H1 (cell line): ENCODE measurements around the gene ARHGAP22. TPM values are rescaled to one million over a fixed set of nuclear protein-coding genes. Genes with fewer than 3 reads are reported as not detected.

ENCODE experiments used
- CTCF ChIA-PET: fragments of 300-600 bp; sonication (Branson Sonifier 250); formaldehyde crosslinking; loops from one replicate; lab custom pipeline; 2021; ENCODE audit not compliant: partially characterized antibody; lab: Charles Lee
- POLR2A ChIA-PET: fragments of 300-600 bp; sonication (Branson Sonifier 250); formaldehyde crosslinking; loops from one replicate; lab custom pipeline; 2021; ENCODE audit warnings: inconsistent platforms; ENCODE audit not compliant: partially characterized antibody; lab: Charles Lee
- DNase-seq, 2 experiments: peaks; one replicate each; pipeline versions ENCODE4 v3.0.0 to v3.0.0-alpha.2; 2010 to 2022; ENCODE audit warnings: low spot score in 2 of 2, low read depth in 1 of 2, mixed read lengths in 1 of 2
- FAIRE-seq: peaks from 2 replicates; lab custom pipeline; 2011; peaks lifted over from hg19 to GRCh38; lab: Jason Lieb, UNC
- H2AFZ ChIP-seq: 2 replicates; pipeline ENCODE4 v1.8.1; 2012; ENCODE audit warnings: low read length, inconsistent platforms
- H2AK5ac ChIP-seq: 2 replicates; pipeline ENCODE4 v1.6.1; 2013; ENCODE audit warnings: low read depth, low read length
- H2BK120ac ChIP-seq: replicated peaks from 2 replicates; pipeline ENCODE3; 2013; ENCODE audit warnings: low read depth, low read length, inconsistent platforms
- H2BK12ac ChIP-seq: 2 replicates; pipeline ENCODE4 v1.6.1; 2013; ENCODE audit warnings: low read depth, low read length
- H2BK15ac ChIP-seq: 2 replicates; pipeline ENCODE4 v1.6.1; 2013; ENCODE audit warnings: low read length
- H2BK20ac ChIP-seq: 2 replicates; pipeline ENCODE4 v1.6.1; 2013; ENCODE audit warnings: low read length
- H2BK5ac ChIP-seq: 2 replicates; pipeline ENCODE4 v1.6.1; 2013; ENCODE audit warnings: low read depth, low read length
- H3K14ac ChIP-seq: 2 replicates; pipeline ENCODE4 v1.6.1; 2013; ENCODE audit warnings: inconsistent platforms; ENCODE audit not compliant: insufficient read length
- H3K18ac ChIP-seq: 2 replicates; pipeline ENCODE4 v1.6.1; 2013; ENCODE audit warnings: low read length; ENCODE audit errors: extremely low read depth
- H3K23ac ChIP-seq: 2 replicates; pipeline ENCODE4 v1.6.1; 2013; ENCODE audit warnings: inconsistent platforms; ENCODE audit not compliant: insufficient read length
- H3K23me2 ChIP-seq: 2 replicates; pipeline ENCODE4 v1.6.1; 2013; ENCODE audit warnings: low read depth, low read length
- H3K27ac ChIP-seq: 2 replicates; pipeline ENCODE4 v1.6.1; 2011; ENCODE audit warnings: low read depth, low read length, inconsistent platforms
- H3K27me3 ChIP-seq, 4 experiments: replicated peaks in 1 of 4; 1 replicate in 1 of 4; 2 replicates in 3 of 4; pipeline versions ENCODE4 v1.6.1 to v1.8.1; 2011 to 2013; ENCODE audit warnings: low read length in 3 of 4, mild to moderate bottlenecking in 3 of 4, inconsistent platforms in 2 of 4, mixed read lengths in 2 of 4, moderate library complexity in 1 of 4; ENCODE audit not compliant: control insufficient read depth in 3 of 4, insufficient read depth in 3 of 4; ENCODE audit errors: extremely low read depth in 1 of 4
- H3K36me3 ChIP-seq, 4 experiments: 2 replicates each; pipeline versions ENCODE4 v1.6.1 to v1.8.1; 2011 to 2013; ENCODE audit warnings: mild to moderate bottlenecking in 4 of 4, low read length in 3 of 4, moderate library complexity in 2 of 4, control low read depth in 1 of 4, inconsistent platforms in 1 of 4; ENCODE audit not compliant: insufficient read depth in 4 of 4, control insufficient read depth in 2 of 4
- H3K4ac ChIP-seq: replicated peaks from 2 replicates; pipeline ENCODE3; 2013; ENCODE audit warnings: low read length, low read depth, mixed read lengths, inconsistent platforms; ENCODE audit not compliant: insufficient read length
- H3K4me1 ChIP-seq, 4 experiments: replicated peaks in 1 of 4; 1 replicate in 1 of 4; 2 replicates in 3 of 4; pipeline versions ENCODE4 v1.6.1 to v1.8.1; 2011 to 2013; ENCODE audit warnings: low read length in 3 of 4, inconsistent platforms in 2 of 4, mixed read lengths in 1 of 4; ENCODE audit not compliant: insufficient read depth in 4 of 4, control insufficient read depth in 3 of 4
- H3K4me2 ChIP-seq, 2 experiments: 2 replicates each; pipeline versions ENCODE4 v1.6.1 to v1.8.1; 2011 to 2013; ENCODE audit warnings: low read depth in 2 of 2, low read length in 2 of 2, control low read depth in 1 of 2, inconsistent platforms in 1 of 2, mild to moderate bottlenecking in 1 of 2; ENCODE audit not compliant: insufficient read depth in 1 of 2
- H3K4me3 ChIP-seq, 4 experiments: fragments of 200-600, 300-600 bp in 1 of 4; sonication (generic), shearing (Covaris generic), sonication (Bioruptor Twin) in 1 of 4; 2 replicates each; pipeline versions ENCODE4 v1.5.1 to v1.8.1; 2011 to 2016; ENCODE audit warnings: low read length in 4 of 4, low read depth in 3 of 4, control low read depth in 2 of 4, inconsistent platforms in 2 of 4, mild to moderate bottlenecking in 2 of 4, mixed read lengths in 1 of 4, moderate library complexity in 1 of 4; ENCODE audit not compliant: insufficient read depth in 2 of 4; ENCODE audit errors: extremely low read depth in 1 of 4
- H3K56ac ChIP-seq: replicated peaks from 2 replicates; pipeline ENCODE3; 2013; ENCODE audit warnings: low read depth, mild to moderate bottlenecking, mixed read lengths, low read length, inconsistent platforms; ENCODE audit not compliant: insufficient read length
- H3K79me1 ChIP-seq: 2 replicates; pipeline ENCODE4 v1.6.1; 2013; ENCODE audit warnings: low read depth, low read length, control low read depth
- H3K79me2 ChIP-seq, 2 experiments: 2 replicates each; pipeline versions ENCODE4 v1.6.1 to v1.8.1; 2012 to 2013; ENCODE audit warnings: low read length in 2 of 2, mild to moderate bottlenecking in 2 of 2, inconsistent platforms in 1 of 2; ENCODE audit not compliant: insufficient read depth in 2 of 2, control insufficient read depth in 1 of 2
- H3K9ac ChIP-seq, 4 experiments: replicated peaks in 1 of 4; 1 replicate in 1 of 4; 2 replicates in 3 of 4; pipeline versions ENCODE4 v1.6.1 to v1.8.1; 2011 to 2013; ENCODE audit warnings: low read depth in 3 of 4, low read length in 3 of 4, control low read depth in 2 of 4, mild to moderate bottlenecking in 2 of 4, moderate library complexity in 2 of 4, inconsistent platforms in 1 of 4; ENCODE audit errors: extremely low read depth in 1 of 4
- H3K9me3 ChIP-seq, 2 experiments: 2 replicates each; pipeline versions ENCODE4 v1.6.1 to v1.8.1; 2012 to 2013; ENCODE audit warnings: mild to moderate bottlenecking in 2 of 2, moderate library complexity in 2 of 2, control low read depth in 1 of 2, inconsistent platforms in 1 of 2, low read depth in 1 of 2, low read length in 1 of 2, mixed read lengths in 1 of 2; ENCODE audit not compliant: insufficient read depth in 2 of 2
- H4K20me1 ChIP-seq, 2 experiments: replicated peaks in 1 of 2; 2 replicates each; pipeline versions ENCODE3 to v1.8.1; 2011 to 2013; ENCODE audit warnings: inconsistent platforms in 2 of 2, low read length in 2 of 2, mild to moderate bottlenecking in 1 of 2; ENCODE audit not compliant: insufficient read depth in 2 of 2, control insufficient read depth in 1 of 2
- H4K5ac ChIP-seq: 2 replicates; pipeline ENCODE4 v1.6.1; 2013; ENCODE audit warnings: low read length, low read depth, mixed read lengths, inconsistent platforms; ENCODE audit not compliant: insufficient read length
- H4K8ac ChIP-seq: 2 replicates; pipeline ENCODE4 v1.8.0; 2013; ENCODE audit warnings: mild to moderate bottlenecking, moderate library complexity, low read length, inconsistent platforms; ENCODE audit not compliant: insufficient read depth; ENCODE audit errors: extremely low read depth
- H4K91ac ChIP-seq: replicated peaks from 2 replicates; pipeline ENCODE3; 2013; ENCODE audit warnings: low read length, mixed read lengths, inconsistent platforms; ENCODE audit not compliant: insufficient read length
- ATF2 ChIP-seq: IDR thresholded peaks from 2 replicates; pipeline ENCODE4 v1.6.1; 2012; ENCODE audit warnings: low read length, inconsistent platforms
- ATF3 ChIP-seq: IDR thresholded peaks from 2 replicates; pipeline ENCODE4 v1.6.1; 2011; ENCODE audit warnings: low read depth, mild to moderate bottlenecking, low read length; ENCODE audit not compliant: insufficient read depth
- CBX5 ChIP-seq: fragments of 300-800, 300-1000 bp; sonication (generic); IDR thresholded peaks from 2 replicates; pipeline ENCODE4 v1.7.1; 2016; ENCODE audit warnings: antibody characterized with exemption, low read length, low read depth
- GABPA ChIP-seq: IDR thresholded peaks from 2 replicates; pipeline ENCODE4 v1.6.1; 2011; ENCODE audit warnings: mild to moderate bottlenecking, low read length, moderate library complexity, borderline replicate concordance; ENCODE audit not compliant: insufficient read depth
- POLR2AphosphoS5 ChIP-seq: IDR thresholded peaks from 2 replicates; pipeline ENCODE4 v1.6.1; 2011; ENCODE audit warnings: low read depth, low read length
- RAD21 ChIP-seq, 2 experiments: IDR thresholded peaks in 1 of 2; conservative IDR thresholded peaks in 1 of 2; 2 replicates each; pipeline ENCODE4 v1.6.1; 2011; ENCODE audit warnings: low read depth in 2 of 2, low read length in 2 of 2, improper control_type of control experiment in 1 of 2, inconsistent platforms in 1 of 2, mild to moderate bottlenecking in 1 of 2, moderate library complexity in 1 of 2
- RFX5 ChIP-seq: IDR thresholded peaks from 2 replicates; pipeline ENCODE4 v1.6.1; 2011; ENCODE audit warnings: low read depth, low read length, improper control_type of control experiment, borderline replicate concordance
- SIRT6 ChIP-seq: IDR thresholded peaks from one replicate; pipeline ENCODE4 v1.7.1; 2012; ENCODE audit warnings: low read length, inconsistent platforms
- SP4 ChIP-seq: IDR thresholded peaks from 2 replicates; pipeline ENCODE4 v1.6.1; 2012; ENCODE audit warnings: low read length, inconsistent platforms
- SUZ12 ChIP-seq: fragments of 200-600 bp; sonication (generic); IDR thresholded peaks from 2 replicates; pipeline ENCODE4 v1.6.1; 2012; ENCODE audit warnings: mild to moderate bottlenecking, inconsistent platforms, low read length, moderate library complexity, mixed read lengths
- WGBS, 2 experiments: shearing (Covaris generic) in 1 of 2; methylation state at CpG; one replicate each; pipeline versions ENCODE4 v1.1.6 to v1.1.7; 2013 to 2015; ENCODE audit warnings: low lambda C conversion rate in 2 of 2, mixed read lengths in 2 of 2, inconsistent platforms in 1 of 2, low coverage in 1 of 2, missing lambda C conversion rate in 1 of 2; ENCODE audit not compliant: insufficient replicate concordance in 2 of 2, insufficient coverage in 1 of 2, insufficient read length in 1 of 2; ENCODE audit errors: extremely low coverage in 1 of 2, missing lambda C conversion rate in 1 of 2; 5-methylcytosine and 5-hydroxymethylcytosine counted together
- polyA plus RNA-seq, 7 experiments: library from polyadenylated mRNA; depleted of rRNA in 3 of 7; stranded (reverse) in 5 of 7; unstranded in 2 of 7; fragments of >200 nt in 5 of 7; fragments of 200-250 nt in 2 of 7; gene quantifications; 1 replicate in 5 of 7; 2 replicates in 1 of 7; 4 replicates in 1 of 7; pipeline versions ENCODE4 v1.2.1 to v1.2.3, GENCODE V29; 2011 to 2013; ENCODE audit warnings: missing spikeins in 2 of 7, mixed read lengths in 2 of 7
- total RNA-seq: library from RNA; stranded (reverse); fragmentation: NEBNext Ultra II Directional; extraction: Animal tissue kit (Norgen Biotek cat#: 25700); gene quantifications from 2 replicates; pipeline ENCODE4 v1.2.1, GENCODE V29; 2021

Gene ARHGAP22
- total and polyA plus RNA-seq, 2 of the 8 experiments (the other 6 are each of a cell fraction or from before 2014, with no cell fraction given): 3.6 to 11.2 TPM

GRCh38 chr10:48399056-48399541 is 205.8 kb downstream of the ARHGAP22 start:
- FAIRE-seq: peak; percentile 24
- 58% methylated on average over 5 of the region's 5 CpGs; no CpG with 5 or more reads in 1 of the 2 experiments for WGBS, 2 experiments
- no peak for TF ChIP-seq CBX5
- no peak for TF ChIP-seq ATF2
- TF ChIP-seq SIRT6: no peak
- TF ChIP-seq GABPA: no peak
- TF ChIP-seq SUZ12: no peak
- no peak for TF ChIP-seq RAD21 (IDR thresholded peaks at IDR 0.05 in 1 of 2, conservative IDR thresholded peaks at IDR 0.05 in 1 of 2; ENCODE audit: low read depth in 2 of 2, low read length in 2 of 2)
- TF ChIP-seq SP4: no peak
- no peak for TF ChIP-seq POLR2AphosphoS5
- no peak for TF ChIP-seq RFX5
- TF ChIP-seq ATF3: no peak

More at GRCh38 chr10:48399056-48399541, 205.8 kb downstream of the ARHGAP22 start:
- Histone ChIP-seq H2BK120ac (no peak overlapping the region), H3K27me3 (no peaks in the 10 kb centered on the region; a peak in 1 of 7 replicates), H2AK5ac (peak overlapping the region; percentile 59), H3K4me3 (peak overlapping the region in 1 of 4 experiments; percentile 15; a peak in 2 of 8 replicates), H2BK15ac (peak overlapping the region; percentile 8; the same call in 1 of the 2 replicates), H3K18ac (peak overlapping the region; percentile 26; the same call in 1 of the 2 replicates), H4K5ac (no peak overlapping the region), H3K79me1 (no peaks in the 10 kb centered on the region; the same call in 1 of the 2 replicates), H3K56ac (no peak overlapping the region), H2BK5ac (no peak overlapping the region), H4K20me1 (peaks cover 5 to 7% of the 10 kb centered on the region in 2 experiments), H3K4me2 (peak overlapping the region; percentile 34 to 80), H4K91ac (no peak overlapping the region), H4K8ac (no peak overlapping the region), H3K14ac (no peak overlapping the region), H3K9ac (no peak overlapping the region), H3K9me3 (no peaks in the 10 kb centered on the region), H3K27ac (no peak overlapping the region; the same call in 1 of the 2 replicates), H3K4ac (no peak overlapping the region), H3K4me1 (peaks cover 4 to 13% (median 6%) of the 10 kb centered on the region in 4 experiments; a peak in 6 of 7 replicates), H2AFZ (no peak overlapping the region), H2BK12ac (peak overlapping the region; percentile 64), H3K36me3 (no peaks in the 10 kb centered on the region), H3K23me2 (no peaks in the 10 kb centered on the region), H2BK20ac (no peak overlapping the region), H3K23ac (no peak overlapping the region), H3K79me2 (peaks cover 0 to 21% of the 10 kb centered on the region in 2 experiments; a peak in 2 of 4 replicates)
- no peak for DNase-seq
- POLR2A ChIA-PET: no interaction called here
- CTCF ChIA-PET: interaction anchor here (1.0 to 1.8 kb wide), 4 partner anchors 15 to 64 kb away, joined by 3 to 20 read pairs (median 4); no protein-coding TSS in a partner anchor
